Activated CD4-positive, alpha-beta T cell treated with anti-CD3 and anti-CD28 coated beads, Interleukin-2, amount 50 U/mL, for 48 hours (primary cell): Measurements from ENCODE around the gene USP20.
"Not testable (repeated sequence)": the region's sequence is repeated elsewhere in the genome, so short reads cannot be mapped to it uniquely, and the experiment has no call there.

Experiments used
- DNase-seq, 2 experiments: peaks; one replicate each; pipeline ENCODE4 v3.0.0-alpha.2; 2020

Gene USP20

DNA sequence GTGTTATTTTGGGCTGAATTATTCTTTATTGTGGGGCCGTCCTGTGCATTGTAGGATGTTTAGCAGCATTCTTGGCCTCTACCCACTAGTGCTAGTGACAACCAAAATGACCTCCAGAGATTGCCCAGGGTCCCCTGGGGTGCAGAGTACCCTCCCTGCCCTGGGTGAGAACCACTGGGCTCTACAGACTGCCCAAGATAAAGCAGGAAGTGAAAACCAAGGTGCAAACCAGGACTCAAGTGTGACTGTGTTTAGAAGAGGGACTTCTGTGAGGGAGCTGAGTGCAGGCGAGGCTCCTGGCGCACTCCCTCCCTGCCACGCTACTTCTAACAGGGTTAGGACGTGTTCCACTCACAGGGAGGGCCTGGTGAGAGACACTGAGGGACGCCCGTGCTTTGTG lies 41.6 kb downstream of the USP20 start:
- DNase-seq = no peak

DNA sequence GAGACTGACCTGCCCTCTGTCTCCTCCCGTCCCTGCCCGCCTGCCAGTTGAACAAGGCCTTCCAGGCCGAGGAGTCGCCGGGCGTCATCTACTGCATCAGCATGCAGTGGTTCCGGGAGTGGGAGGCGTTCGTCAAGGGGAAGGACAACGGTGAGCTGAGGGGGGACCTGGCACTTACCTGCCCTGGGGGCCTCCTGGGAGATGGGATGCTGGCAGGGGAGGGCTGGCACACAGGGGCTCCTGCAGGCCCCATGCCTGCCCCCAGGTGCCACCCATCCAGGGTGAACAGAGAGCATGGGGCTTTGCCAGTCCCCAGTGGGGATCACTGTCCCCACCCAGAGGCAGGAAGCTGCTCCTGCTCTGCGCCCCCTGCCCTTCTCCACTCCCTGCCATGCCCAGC lies 43.0 kb downstream of the USP20 start:
- no peak for DNase-seq

GRCh38 chr9:129879103-129879699 lies 43.9 kb downstream of the USP20 start:
- no peak for DNase-seq

- DNase-seq = no peak
These were observed 44.9 kb downstream of the USP20 start for GRCh38 chr9:129879991-129880653.

DNA sequence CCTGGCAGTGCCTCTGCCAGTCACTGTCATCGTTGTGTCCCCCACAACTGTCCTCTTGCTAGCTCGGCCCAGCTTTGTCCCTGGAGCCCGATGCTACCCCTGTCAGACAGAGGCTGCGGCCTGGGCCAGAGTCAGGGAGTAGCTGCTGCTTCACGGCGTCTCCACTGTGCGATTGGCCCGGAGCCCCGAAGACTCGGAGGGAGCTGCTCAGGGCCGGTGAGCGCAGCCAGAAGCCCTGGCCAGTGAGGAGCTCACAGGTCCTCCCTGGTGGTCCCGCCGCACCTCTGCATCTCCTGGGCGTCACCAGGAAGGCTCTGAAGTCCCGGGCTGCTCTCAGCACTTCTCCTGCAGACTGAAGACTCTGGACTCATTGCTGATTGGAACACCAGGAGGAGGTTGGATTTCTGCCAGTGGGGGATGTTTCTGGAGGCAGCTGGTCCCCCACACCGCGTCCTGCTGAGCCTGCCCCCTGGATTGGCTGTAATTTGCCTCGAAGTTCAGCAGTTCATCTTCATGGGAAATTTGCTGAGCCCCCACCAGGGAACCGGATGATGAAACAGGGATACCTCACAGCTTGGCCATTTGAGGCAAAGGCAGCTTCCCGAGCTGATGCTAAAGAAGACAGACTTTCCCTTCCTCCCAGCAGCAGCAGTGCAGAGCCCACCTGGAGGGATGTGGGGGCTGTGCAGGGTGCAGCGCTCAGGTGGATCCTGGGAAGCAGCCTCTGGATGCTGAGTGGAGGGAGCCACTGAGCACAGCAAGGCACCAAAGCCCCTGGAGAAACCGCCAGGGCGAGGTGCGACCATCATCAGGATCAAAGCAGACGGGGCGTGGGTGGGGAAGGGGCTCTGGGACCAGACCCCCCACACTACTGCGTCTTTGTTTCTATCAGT lies 45.6 kb downstream of the USP20 start:
- DNase-seq = no peak

DNA sequence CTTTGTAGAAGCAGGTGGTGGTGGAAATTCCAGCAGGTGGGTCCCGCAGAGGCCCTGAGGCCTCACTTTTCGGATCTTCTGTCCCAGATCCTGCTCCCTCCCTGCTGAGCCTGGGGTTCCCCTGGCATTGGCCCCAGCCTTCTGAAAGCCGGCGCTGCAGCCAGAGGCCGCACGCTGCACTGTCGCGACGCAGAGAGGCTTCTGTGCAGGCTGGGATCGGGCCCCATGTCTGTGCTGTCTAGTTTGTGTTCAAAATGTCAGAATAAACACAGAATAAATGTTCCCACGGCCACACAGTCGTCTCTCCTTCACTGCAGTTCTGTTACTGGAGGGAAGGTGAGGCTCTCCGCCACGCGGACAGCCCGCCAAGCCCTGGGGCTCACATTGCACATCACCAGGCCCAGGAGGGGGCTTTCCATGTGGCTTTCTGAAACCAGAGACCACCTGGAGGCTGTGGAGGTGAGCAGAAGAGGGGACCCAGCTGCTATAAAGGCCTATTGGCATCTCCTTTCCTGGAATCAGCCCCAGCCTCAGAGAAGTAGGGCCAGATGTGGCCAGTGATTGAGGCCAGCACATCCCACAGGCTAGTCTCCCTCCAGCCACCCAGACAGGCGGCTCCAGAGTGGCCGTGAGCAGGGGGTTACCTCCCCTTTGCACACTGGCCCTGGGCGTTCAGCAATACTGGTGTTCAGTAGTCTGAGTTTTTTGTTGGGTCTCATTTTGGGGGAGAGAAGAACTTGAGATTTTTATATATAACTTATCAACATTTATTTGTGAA lies 46.5 kb downstream of the USP20 start:
- DNase-seq = no peak

DNA sequence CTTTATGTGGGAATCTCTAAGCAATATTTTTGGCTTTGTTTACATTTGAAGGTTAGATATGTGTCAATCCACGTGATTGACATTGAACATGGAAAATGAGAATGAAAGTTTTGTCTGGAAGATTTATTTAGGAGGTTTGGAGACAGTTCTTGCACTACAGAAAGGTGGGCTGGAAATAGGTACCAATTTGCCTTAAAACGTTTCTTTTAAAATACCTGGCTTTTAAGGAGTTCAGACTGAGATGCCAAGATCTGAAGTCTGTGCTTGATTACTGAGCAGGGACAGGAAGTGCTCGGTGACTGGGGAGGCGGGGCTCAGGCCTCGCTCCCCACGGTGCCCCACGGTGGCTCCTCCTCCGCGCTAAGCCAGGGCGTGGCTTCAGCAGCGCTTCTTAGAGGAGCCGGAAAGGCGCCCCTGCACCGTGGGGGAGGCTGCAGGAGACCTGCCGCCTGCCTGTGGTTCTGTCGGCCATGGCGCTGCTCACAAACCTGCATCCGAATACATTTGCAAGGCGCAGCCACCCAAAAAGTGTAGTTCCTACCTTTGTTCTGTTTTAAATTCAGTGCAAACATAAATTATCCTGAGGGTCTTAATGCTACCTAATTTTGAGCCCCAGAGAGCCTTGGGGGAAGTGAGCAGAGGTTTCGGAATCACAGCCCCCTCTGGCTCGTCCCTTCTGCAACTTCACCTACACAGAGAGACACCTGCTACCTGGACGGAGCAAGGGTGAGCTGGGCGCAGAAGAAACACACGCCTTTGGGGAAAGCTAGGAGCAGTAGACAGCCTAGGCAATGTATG lies 49.2 kb downstream of the USP20 start:
- peak; percentile 98 for DNase-seq

GRCh38 chr9:129885018-129885669 lies 49.9 kb downstream of the USP20 start:
- DNase-seq = peak; percentile 61 to 65

DNA sequence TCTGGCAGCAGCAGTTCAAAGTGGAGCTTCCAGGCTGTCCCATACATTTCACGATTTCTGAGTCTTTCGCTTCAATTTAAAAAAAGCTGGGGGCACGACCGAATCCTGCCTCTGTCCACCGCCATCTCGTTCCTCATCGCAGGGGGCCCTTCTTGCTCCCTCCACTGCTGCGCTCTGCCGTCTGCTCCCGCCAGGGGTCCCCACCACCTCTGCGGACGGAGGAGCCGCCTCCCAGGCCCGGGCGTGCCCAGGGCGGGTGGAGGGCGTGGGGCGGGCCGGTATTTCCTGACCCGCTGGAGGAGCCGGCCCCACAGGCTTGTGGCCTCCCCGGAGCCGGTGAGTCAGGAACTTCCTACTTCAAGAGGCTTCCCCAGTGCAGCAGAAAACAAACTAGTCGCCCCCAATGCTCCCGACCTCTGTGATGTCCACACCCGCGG lies 50.4 kb downstream of the USP20 start:
- DNase-seq = peak; percentile 94 to 96

GRCh38 chr9:129886226-129887174 lies 51.2 kb downstream of the USP20 start:
- DNase-seq = peak; percentile 65 to 74

GRCh38 chr9:129887334-129888292 lies 52.4 kb downstream of the USP20 start:
- DNase-seq = peak; percentile 59 to 75

GRCh38 chr9:129888293-129889121 lies 53.2 kb downstream of the USP20 start:
- DNase-seq = peak; percentile 89 to 93

- DNase-seq = peak; percentile 44 to 49
These were observed 54.1 kb downstream of the USP20 start for GRCh38 chr9:129889122-129889940.

DNA sequence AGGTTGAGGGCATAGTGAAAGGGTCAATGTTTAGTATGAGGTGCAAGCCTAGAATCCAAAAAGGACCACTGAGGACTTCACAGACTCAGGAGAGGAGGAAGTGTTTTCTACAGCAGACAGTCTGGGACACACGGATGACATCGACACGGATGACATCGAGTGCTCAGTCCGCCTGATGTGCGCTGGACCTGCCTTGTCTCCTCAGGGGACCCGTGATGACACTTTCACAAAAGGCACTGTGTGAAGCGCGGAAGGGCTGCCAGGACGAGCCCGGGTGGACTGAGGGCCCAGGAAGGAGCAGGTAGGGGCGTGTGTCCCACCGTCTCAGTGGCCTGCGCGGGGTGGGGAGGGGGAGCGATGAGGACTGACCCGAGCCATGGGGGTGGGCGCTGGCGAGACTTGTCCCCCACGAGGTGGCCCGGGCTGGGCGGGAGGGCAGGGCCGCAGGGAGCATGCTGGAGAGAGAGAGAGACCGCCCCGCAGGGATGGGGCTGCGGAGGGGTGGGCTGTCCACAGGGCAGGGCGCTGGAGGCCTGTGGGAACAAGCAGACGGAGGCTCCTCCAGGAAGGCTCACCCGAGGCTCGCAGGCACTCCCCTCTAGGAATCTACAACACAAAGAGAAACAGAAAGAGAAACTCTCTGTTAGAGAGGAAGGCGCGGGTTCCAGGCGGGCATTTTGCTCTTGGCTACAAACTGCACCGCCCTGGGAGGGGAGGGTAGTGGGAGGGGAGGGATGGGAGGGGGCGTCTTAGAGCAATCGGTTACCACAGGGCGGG lies 54.9 kb downstream of the USP20 start:
- peak; percentile 84 to 88 for DNase-seq

GRCh38 chr9:129890718-129891299 lies 55.6 kb downstream of the USP20 start:
- not testable (repeated sequence) for DNase-seq

DNA sequence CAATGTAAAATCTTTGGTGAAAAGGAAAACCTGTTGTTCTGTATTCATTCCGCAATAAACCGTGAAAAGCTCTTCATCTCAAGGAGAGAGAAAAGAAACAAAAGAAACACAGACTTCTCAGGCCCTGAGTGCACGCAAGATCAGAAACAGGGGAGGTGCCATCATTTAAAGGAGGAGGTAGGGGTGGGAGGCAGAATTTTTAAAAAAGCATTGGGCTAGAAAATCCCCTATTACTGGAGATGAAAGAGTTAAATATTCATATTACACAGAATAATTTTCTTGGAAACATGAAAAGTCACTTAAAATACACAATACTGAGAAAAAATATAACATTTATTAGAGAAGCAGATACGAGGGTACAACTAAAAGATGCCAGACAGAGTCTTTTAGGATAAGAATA lies 56.3 kb downstream of the USP20 start:
- no peak for DNase-seq
